Progenitor cell of endocrine pancreas (in vitro differentiated cells): ENCODE measurements around the gene CD14. TPM values are rescaled to one million over a fixed set of nuclear protein-coding genes. Genes with fewer than 3 reads are reported as not detected.

ENCODE experiments used
- DNase-seq: peaks from one replicate; pipeline ENCODE4 v3.0.0; 2021; ENCODE audit warnings: low spot score; ENCODE audit not compliant: unreplicated experiment
- H3K27ac Mint-ChIP-seq: 2 replicates; pipeline ENCODE4 v1.8.0; 2021; ENCODE audit warnings: mild to moderate bottlenecking, moderate library complexity, mixed read lengths
- H3K27me3 Mint-ChIP-seq: 2 replicates; pipeline ENCODE4 v1.8.0; 2021; ENCODE audit warnings: mixed read lengths
- H3K36me3 Mint-ChIP-seq: 2 replicates; pipeline ENCODE4 v1.8.0; 2022; ENCODE audit warnings: mixed read lengths; ENCODE audit not compliant: insufficient read depth
- H3K4me1 Mint-ChIP-seq: 2 replicates; pipeline ENCODE4 v1.8.0; 2021; ENCODE audit warnings: low read depth, mixed read lengths
- H3K4me3 Mint-ChIP-seq: 2 replicates; pipeline ENCODE4 v1.8.0; 2021; ENCODE audit warnings: low read depth, mild to moderate bottlenecking, moderate library complexity, mixed read lengths
- H3K9me3 Mint-ChIP-seq: 2 replicates; pipeline ENCODE4 v1.8.0; 2021; ENCODE audit warnings: low read depth, mixed read lengths
- long read RNA-seq: library from polyadenylated mRNA; unstranded; transcript quantifications from one replicate; pipeline ENCODE4 v2.0.0, GENCODE V29; 2020
- total RNA-seq: library from RNA; stranded (reverse); gene quantifications from 2 replicates; pipeline ENCODE4 v1.2.1, GENCODE V29; 2021
- TF ChIP-seq, protein P1 (sequence below): fragments of 200-600 bp; sonication (generic); IDR thresholded peaks from one replicate; pipeline ENCODE4 v1.5.0; 2021; ENCODE audit warnings: antibody characterized with exemption, mild to moderate bottlenecking; ENCODE audit not compliant: unreplicated experiment

CD14 gene
- total RNA-seq: 0.36 TPM in 1 of 2 replicates, not detected in the other
- long read RNA-seq, partial matches to known transcripts: 2 of 3 reads
- long read RNA-seq, other reads (novel, unspliced or antisense): 1 of 3 reads

GRCh38 chr5:140633021-140633471 lies at the start of gene CD14:
TSS of gene CD14 (minus strand) at chr5:140633175. CDS start at chr5:140633071, 104 bp downstream.
- DNase-seq: no peak
- Mint-ChIP-seq H3K36me3 (peaks cover 2% of the 10 kb centered on the region), H3K4me3 (no peak within 1 kb of the TSS), H3K27ac (no peak within 1 kb of the TSS), H3K9me3 (peaks cover 9% of the 10 kb centered on the region), H3K4me1 (peaks cover 2% of the 10 kb centered on the region), H3K27me3 (no peaks in the 10 kb centered on the region)
- TF ChIP-seq, protein P1, sequence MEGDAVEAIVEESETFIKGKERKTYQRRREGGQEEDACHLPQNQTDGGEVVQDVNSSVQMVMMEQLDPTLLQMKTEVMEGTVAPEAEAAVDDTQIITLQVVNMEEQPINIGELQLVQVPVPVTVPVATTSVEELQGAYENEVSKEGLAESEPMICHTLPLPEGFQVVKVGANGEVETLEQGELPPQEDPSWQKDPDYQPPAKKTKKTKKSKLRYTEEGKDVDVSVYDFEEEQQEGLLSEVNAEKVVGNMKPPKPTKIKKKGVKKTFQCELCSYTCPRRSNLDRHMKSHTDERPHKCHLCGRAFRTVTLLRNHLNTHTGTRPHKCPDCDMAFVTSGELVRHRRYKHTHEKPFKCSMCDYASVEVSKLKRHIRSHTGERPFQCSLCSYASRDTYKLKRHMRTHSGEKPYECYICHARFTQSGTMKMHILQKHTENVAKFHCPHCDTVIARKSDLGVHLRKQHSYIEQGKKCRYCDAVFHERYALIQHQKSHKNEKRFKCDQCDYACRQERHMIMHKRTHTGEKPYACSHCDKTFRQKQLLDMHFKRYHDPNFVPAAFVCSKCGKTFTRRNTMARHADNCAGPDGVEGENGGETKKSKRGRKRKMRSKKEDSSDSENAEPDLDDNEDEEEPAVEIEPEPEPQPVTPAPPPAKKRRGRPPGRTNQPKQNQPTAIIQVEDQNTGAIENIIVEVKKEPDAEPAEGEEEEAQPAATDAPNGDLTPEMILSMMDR: no peak

DNA sequence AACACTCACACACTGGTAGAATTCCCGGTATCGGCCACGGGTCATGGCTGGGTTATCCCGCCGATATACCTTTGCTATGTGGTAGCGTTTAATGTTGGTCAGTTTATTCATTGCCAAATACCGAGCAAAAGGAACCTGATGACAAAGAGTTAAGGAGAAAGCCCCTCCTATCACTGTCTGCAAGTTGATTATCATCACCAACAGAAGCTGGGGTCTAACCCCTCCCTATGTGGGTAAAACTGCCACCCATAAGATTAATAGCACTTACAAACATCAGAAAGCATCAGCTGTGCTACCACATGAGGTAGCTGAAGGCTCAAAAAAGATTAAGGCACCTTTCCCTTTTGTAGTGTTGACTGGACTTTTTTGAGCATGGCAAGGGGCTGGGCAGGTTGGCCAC lies 46.0 kb upstream of the CD14 start:
- Mint-ChIP-seq H3K4me3 (no peak overlapping the region), H3K27me3 (no peaks in the 10 kb centered on the region), H3K4me1 (no peaks in the 10 kb centered on the region), H3K9me3 (no peaks in the 10 kb centered on the region), H3K36me3 (peaks cover 23% of the 10 kb centered on the region), H3K27ac (no peak overlapping the region)
- DNase-seq: no peak
- TF ChIP-seq, protein P1: no peak

DNA sequence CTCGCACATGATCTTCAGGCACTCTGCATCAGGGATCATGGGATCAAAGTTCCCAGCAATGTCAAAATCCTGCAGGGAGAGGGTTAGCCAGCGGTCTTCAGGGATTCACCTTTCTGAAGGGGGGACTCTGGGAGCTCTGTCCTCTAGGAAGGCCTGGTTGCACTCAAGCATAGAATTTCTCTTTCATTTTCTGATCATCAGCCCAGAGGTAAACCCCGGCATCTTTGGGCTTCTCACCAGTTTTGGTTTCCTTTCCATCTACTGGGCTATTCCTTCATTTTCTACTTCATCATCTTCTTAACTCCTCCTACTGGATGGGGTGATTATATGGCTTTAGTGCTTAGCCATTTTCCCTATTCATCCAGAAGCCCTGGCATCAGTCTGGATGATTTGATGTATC lies 45.0 kb upstream of the CD14 start:
- H3K27me3 Mint-ChIP-seq: no peaks in the 10 kb centered on the region
- no peaks in the 10 kb centered on the region for H3K9me3 Mint-ChIP-seq
- no peak for DNase-seq
- H3K4me3 Mint-ChIP-seq: no peak overlapping the region
- no peaks in the 10 kb centered on the region for H3K4me1 Mint-ChIP-seq
- H3K27ac Mint-ChIP-seq: no peak overlapping the region
- peaks cover 23% of the 10 kb centered on the region for H3K36me3 Mint-ChIP-seq
- TF ChIP-seq, protein P1: no peak

DNA sequence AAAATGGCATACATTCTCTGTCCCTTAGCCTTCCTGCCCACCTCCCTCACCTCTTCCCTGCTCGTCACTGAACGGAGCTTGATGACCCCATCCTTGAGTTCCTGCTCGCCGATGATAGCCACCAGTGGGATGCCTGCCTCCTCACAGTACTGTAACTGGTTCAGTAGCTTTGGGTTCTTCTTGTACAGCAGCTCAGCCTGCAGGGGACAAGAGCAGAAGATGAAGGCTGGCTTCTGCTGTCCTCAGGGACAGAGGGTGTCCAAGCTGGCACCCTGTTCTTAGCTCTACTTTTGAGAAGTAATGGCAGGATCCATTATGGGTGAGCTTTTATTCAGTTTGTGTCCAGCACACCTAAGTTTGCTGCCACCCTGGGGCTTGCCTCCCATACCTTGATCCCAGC lies 41.7 kb upstream of the CD14 start:
- Mint-ChIP-seq H3K9me3 (no peaks in the 10 kb centered on the region), H3K27ac (no peak overlapping the region), H3K4me3 (no peak overlapping the region), H3K27me3 (no peaks in the 10 kb centered on the region), H3K4me1 (no peaks in the 10 kb centered on the region), H3K36me3 (peaks cover 22% of the 10 kb centered on the region)
- no peak for DNase-seq
- TF ChIP-seq, protein P1: no peak

DNA sequence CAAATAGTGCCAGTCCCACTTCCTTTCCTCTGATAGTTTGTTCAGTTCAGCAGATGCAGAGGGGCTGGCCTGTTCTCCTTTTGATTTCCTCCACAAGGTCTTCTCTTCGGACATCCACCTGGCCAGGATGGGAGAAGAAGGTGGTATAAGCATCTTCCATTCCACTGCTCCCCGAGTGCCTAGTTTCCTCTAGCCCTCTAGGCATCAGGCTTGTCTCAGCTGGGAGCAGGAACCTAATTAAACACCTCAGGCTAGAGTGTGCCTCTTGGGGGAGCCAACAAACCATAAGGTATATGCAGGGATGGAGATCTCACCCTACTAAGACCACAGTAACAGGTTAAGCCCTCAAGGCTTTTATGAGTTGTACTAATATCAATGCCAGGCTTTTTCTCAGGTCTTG lies 41.2 kb upstream of the CD14 start:
- DNase-seq: no peak
- Mint-ChIP-seq H3K9me3 (no peaks in the 10 kb centered on the region), H3K27me3 (no peaks in the 10 kb centered on the region)

More for the DNA sequence above, 41.2 kb upstream of the CD14 start:
- Mint-ChIP-seq H3K36me3 (peaks cover 22% of the 10 kb centered on the region), H3K27ac (no peak overlapping the region), H3K4me1 (no peaks in the 10 kb centered on the region), H3K4me3 (no peak overlapping the region)
- TF ChIP-seq, protein P1: no peak
